ENCODE data around the gene ITGAD. TPM values are rescaled to one million over a fixed set of nuclear protein-coding genes. Genes with fewer than 3 reads are reported as not detected.
"Not testable (repeated sequence)": the region's sequence is repeated elsewhere in the genome, so short reads cannot be mapped to it uniquely, and the experiment has no call there.

The ITGAD gene
- total RNA-seq, 1 experiment from 2014 or later, result not detected

DNA sequence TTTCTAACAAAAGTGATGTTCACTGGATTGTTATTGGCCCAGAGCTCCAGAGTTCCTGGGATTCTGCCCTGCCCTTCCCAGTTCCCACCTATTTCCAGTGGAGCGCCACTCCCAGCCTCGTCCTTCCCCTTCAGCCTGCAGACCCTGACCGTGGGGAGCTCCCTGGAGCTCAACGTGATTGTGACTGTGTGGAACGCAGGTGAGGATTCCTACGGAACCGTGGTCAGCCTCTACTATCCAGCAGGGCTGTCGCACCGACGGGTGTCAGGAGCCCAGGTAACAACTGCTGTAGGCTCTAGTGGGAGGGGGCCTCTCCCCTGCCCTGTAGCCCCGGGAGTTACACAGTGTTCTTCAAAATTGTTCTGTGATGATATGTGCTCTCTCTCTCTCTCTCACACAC lies 23.2 kb downstream of the ITGAD start (continued):
- no peak for TF ChIP-seq AFF4 (CRISPR knock-in tag; IDR thresholded peaks at IDR 0.05; ENCODE audit: borderline replicate concordance)
- TF ChIP-seq SMAD4 (CRISPR knock-in tag; IDR thresholded peaks at IDR 0.05), result no peak
- TF ChIP-seq, protein P1, sequence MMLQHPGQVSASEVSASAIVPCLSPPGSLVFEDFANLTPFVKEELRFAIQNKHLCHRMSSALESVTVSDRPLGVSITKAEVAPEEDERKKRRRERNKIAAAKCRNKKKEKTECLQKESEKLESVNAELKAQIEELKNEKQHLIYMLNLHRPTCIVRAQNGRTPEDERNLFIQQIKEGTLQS (CRISPR knock-in tag; conservative IDR thresholded peaks at IDR 0.05), result no peak

DNA sequence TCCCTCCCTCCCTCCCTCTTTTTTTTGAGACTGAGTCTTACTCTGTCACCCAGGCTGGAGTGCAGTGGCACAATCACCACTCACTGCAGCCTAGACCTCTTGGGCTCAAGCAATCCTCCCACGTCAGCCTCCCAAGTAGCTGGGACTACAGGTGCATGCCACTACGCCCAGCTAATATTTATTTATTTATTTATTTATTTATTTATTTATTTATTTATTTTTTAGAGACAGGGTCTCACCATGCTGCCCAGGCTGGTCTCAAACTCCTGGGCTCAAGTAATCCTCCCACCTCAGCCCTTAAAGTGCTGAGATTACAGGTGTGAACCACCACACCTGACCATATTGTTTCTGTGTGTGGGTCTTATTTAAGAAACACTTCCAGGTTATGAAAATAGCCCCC lies 23.9 kb downstream of the ITGAD start:
- H3K36me3 Mint-ChIP-seq; POLR2A ChIA-PET; H3K4me1 Mint-ChIP-seq; DNase-seq (ENCODE audit: low spot score); CTCF ChIA-PET; H3K27ac Mint-ChIP-seq; H3K27me3 Mint-ChIP-seq (ENCODE audit: low read depth); ATAC-seq; H3K9me3 Mint-ChIP-seq; H3K4me3 Mint-ChIP-seq: not testable (repeated sequence)

DNA sequence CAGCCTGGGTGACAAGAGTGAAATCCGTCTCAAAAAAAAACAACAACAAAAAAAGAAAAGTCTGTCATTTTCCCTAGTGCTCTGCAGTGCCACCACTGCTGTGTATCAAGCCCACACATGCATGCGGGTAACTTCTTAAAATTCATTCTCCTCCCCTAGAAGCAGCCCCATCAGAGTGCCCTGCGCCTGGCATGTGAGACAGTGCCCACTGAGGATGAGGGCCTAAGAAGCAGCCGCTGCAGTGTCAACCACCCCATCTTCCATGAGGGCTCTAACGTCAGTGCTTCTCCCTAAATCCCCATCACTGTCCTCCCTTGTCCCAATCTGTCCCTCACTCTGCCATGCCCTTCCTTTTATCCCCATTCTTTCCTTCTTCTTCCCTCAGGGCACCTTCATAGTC lies 24.8 kb downstream of the ITGAD start:
- no peak for TF ChIP-seq KAT7 (CRISPR knock-in tag; IDR thresholded peaks at IDR 0.05; ENCODE audit: borderline replicate concordance)
- TF ChIP-seq, protein P2, sequence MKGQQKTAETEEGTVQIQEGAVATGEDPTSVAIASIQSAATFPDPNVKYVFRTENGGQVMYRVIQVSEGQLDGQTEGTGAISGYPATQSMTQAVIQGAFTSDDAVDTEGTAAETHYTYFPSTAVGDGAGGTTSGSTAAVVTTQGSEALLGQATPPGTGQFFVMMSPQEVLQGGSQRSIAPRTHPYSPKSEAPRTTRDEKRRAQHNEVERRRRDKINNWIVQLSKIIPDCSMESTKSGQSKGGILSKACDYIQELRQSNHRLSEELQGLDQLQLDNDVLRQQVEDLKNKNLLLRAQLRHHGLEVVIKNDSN (CRISPR knock-in tag; IDR thresholded peaks at IDR 0.05), result no peak
- ATAC-seq, result no peak
- H3K9me3 Mint-ChIP-seq, result peaks cover 7% of the 10 kb centered on the region
- H3K27ac Mint-ChIP-seq, result no peak overlapping the region
- H3K27me3 Mint-ChIP-seq (ENCODE audit: low read depth), result peaks cover 9% of the 10 kb centered on the region
- H3K36me3 Mint-ChIP-seq, result no peaks in the 10 kb centered on the region
- no peak overlapping the region for H3K4me3 Mint-ChIP-seq
- H3K4me1 Mint-ChIP-seq, result no peaks in the 10 kb centered on the region
- DNase-seq (ENCODE audit: low spot score), result no peak
- CTCF ChIA-PET, result no interaction called here
- POLR2A ChIA-PET, result no interaction called here

GRCh38 chr16:31420037-31420436 lies 26.9 kb downstream of the ITGAD start:
- Mint-ChIP-seq H3K27ac (no peak overlapping the region), H3K4me1 (no peaks in the 10 kb centered on the region), H3K36me3 (no peaks in the 10 kb centered on the region), H3K9me3 (peaks cover 7% of the 10 kb centered on the region), H3K27me3 (ENCODE audit: low read depth) (peaks cover 24% of the 10 kb centered on the region), H3K4me3 (no peak overlapping the region)
- CTCF ChIA-PET, result no interaction called here
- ATAC-seq, result no peak
- TF ChIP-seq, protein P3, sequence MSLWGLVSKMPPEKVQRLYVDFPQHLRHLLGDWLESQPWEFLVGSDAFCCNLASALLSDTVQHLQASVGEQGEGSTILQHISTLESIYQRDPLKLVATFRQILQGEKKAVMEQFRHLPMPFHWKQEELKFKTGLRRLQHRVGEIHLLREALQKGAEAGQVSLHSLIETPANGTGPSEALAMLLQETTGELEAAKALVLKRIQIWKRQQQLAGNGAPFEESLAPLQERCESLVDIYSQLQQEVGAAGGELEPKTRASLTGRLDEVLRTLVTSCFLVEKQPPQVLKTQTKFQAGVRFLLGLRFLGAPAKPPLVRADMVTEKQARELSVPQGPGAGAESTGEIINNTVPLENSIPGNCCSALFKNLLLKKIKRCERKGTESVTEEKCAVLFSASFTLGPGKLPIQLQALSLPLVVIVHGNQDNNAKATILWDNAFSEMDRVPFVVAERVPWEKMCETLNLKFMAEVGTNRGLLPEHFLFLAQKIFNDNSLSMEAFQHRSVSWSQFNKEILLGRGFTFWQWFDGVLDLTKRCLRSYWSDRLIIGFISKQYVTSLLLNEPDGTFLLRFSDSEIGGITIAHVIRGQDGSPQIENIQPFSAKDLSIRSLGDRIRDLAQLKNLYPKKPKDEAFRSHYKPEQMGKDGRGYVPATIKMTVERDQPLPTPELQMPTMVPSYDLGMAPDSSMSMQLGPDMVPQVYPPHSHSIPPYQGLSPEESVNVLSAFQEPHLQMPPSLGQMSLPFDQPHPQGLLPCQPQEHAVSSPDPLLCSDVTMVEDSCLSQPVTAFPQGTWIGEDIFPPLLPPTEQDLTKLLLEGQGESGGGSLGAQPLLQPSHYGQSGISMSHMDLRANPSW (CRISPR knock-in tag; conservative IDR thresholded peaks at IDR 0.05; ENCODE audit: low read depth), result no peak
- TF ChIP-seq FOXJ3 (CRISPR knock-in tag; IDR thresholded peaks at IDR 0.05; ENCODE audit: borderline replicate concordance) (no peak), ZNF263 (CRISPR knock-in tag; IDR thresholded peaks at IDR 0.05; ENCODE audit: low read depth) (no peak), HMGA2 (CRISPR knock-in tag; IDR thresholded peaks at IDR 0.05) (no peak)
- DNase-seq (ENCODE audit: low spot score), result no peak
- POLR2A ChIA-PET, result no interaction called here

- Mint-ChIP-seq H3K27me3 (ENCODE audit: low read depth) (peaks cover 35% of the 10 kb centered on the region), H3K4me3 (no peak overlapping the region), H3K4me1 (no peaks in the 10 kb centered on the region), H3K27ac (no peak overlapping the region), H3K9me3 (peaks cover 7% of the 10 kb centered on the region), H3K36me3 (no peaks in the 10 kb centered on the region; the same call in 1 of the 2 replicates)
- ATAC-seq (no peak), DNase-seq (ENCODE audit: low spot score) (no peak)
- TF ChIP-seq CREB1 (CRISPR knock-in tag; IDR thresholded peaks at IDR 0.05) (no peak), TEAD4 (CRISPR knock-in tag; IDR thresholded peaks at IDR 0.05) (no peak), PREB (CRISPR knock-in tag; IDR thresholded peaks at IDR 0.05; ENCODE audit: borderline replicate concordance) (no peak)
- ChIA-PET POLR2A (interaction anchor here (0.7 kb wide), 1 partner anchor 15 kb away, joined by 5 read pairs; no protein-coding TSS in a partner anchor), CTCF (interaction anchor here (0.9 kb wide), 1 partner anchor 39 kb away, joined by 3 read pairs; no protein-coding TSS in a partner anchor)
These were observed 28.5 kb downstream of the ITGAD start for GRCh38 chr16:31421587-31421986.
